H1 (cell line): ENCODE data around the gene TNIP1. TPM values are rescaled to one million over a fixed set of nuclear protein-coding genes. Genes with fewer than 3 reads are reported as not detected.

Experiments
- CTCF ChIA-PET: fragments of 300-600 bp; sonication (Branson Sonifier 250); formaldehyde crosslinking; loops from one replicate; lab custom pipeline; 2021; ENCODE audit not compliant: partially characterized antibody; lab: Charles Lee
- POLR2A ChIA-PET: fragments of 300-600 bp; sonication (Branson Sonifier 250); formaldehyde crosslinking; loops from one replicate; lab custom pipeline; 2021; ENCODE audit warnings: inconsistent platforms; ENCODE audit not compliant: partially characterized antibody; lab: Charles Lee
- DNase-seq, 2 experiments: peaks; one replicate each; pipeline versions ENCODE4 v3.0.0 to v3.0.0-alpha.2; 2010 to 2022; ENCODE audit warnings: low spot score in 2 of 2, low read depth in 1 of 2, mixed read lengths in 1 of 2
- FAIRE-seq: peaks from 2 replicates; lab custom pipeline; 2011; peaks lifted over from hg19 to GRCh38; lab: Jason Lieb, UNC
- H2AFZ ChIP-seq: 2 replicates; pipeline ENCODE4 v1.8.1; 2012; ENCODE audit warnings: low read length, inconsistent platforms
- H2AK5ac ChIP-seq: 2 replicates; pipeline ENCODE4 v1.6.1; 2013; ENCODE audit warnings: low read depth, low read length
- H2BK120ac ChIP-seq: replicated peaks from 2 replicates; pipeline ENCODE3; 2013; ENCODE audit warnings: low read depth, low read length, inconsistent platforms
- H2BK12ac ChIP-seq: 2 replicates; pipeline ENCODE4 v1.6.1; 2013; ENCODE audit warnings: low read depth, low read length
- H2BK15ac ChIP-seq: 2 replicates; pipeline ENCODE4 v1.6.1; 2013; ENCODE audit warnings: low read length
- H2BK20ac ChIP-seq: 2 replicates; pipeline ENCODE4 v1.6.1; 2013; ENCODE audit warnings: low read length
- H2BK5ac ChIP-seq: 2 replicates; pipeline ENCODE4 v1.6.1; 2013; ENCODE audit warnings: low read depth, low read length
- H3K14ac ChIP-seq: 2 replicates; pipeline ENCODE4 v1.6.1; 2013; ENCODE audit warnings: inconsistent platforms; ENCODE audit not compliant: insufficient read length
- H3K18ac ChIP-seq: 2 replicates; pipeline ENCODE4 v1.6.1; 2013; ENCODE audit warnings: low read length; ENCODE audit errors: extremely low read depth
- H3K23ac ChIP-seq: 2 replicates; pipeline ENCODE4 v1.6.1; 2013; ENCODE audit warnings: inconsistent platforms; ENCODE audit not compliant: insufficient read length
- H3K23me2 ChIP-seq: 2 replicates; pipeline ENCODE4 v1.6.1; 2013; ENCODE audit warnings: low read depth, low read length
- H3K27ac ChIP-seq: 2 replicates; pipeline ENCODE4 v1.6.1; 2011; ENCODE audit warnings: low read depth, low read length, inconsistent platforms
- H3K27me3 ChIP-seq, 4 experiments: replicated peaks in 1 of 4; 1 replicate in 1 of 4; 2 replicates in 3 of 4; pipeline versions ENCODE4 v1.6.1 to v1.8.1; 2011 to 2013; ENCODE audit warnings: low read length in 3 of 4, mild to moderate bottlenecking in 3 of 4, inconsistent platforms in 2 of 4, mixed read lengths in 2 of 4, moderate library complexity in 1 of 4; ENCODE audit not compliant: control insufficient read depth in 3 of 4, insufficient read depth in 3 of 4; ENCODE audit errors: extremely low read depth in 1 of 4
- H3K36me3 ChIP-seq, 4 experiments: 2 replicates each; pipeline versions ENCODE4 v1.6.1 to v1.8.1; 2011 to 2013; ENCODE audit warnings: mild to moderate bottlenecking in 4 of 4, low read length in 3 of 4, moderate library complexity in 2 of 4, control low read depth in 1 of 4, inconsistent platforms in 1 of 4; ENCODE audit not compliant: insufficient read depth in 4 of 4, control insufficient read depth in 2 of 4
- H3K4ac ChIP-seq: replicated peaks from 2 replicates; pipeline ENCODE3; 2013; ENCODE audit warnings: low read length, low read depth, mixed read lengths, inconsistent platforms; ENCODE audit not compliant: insufficient read length
- H3K4me1 ChIP-seq, 4 experiments: replicated peaks in 1 of 4; 1 replicate in 1 of 4; 2 replicates in 3 of 4; pipeline versions ENCODE4 v1.6.1 to v1.8.1; 2011 to 2013; ENCODE audit warnings: low read length in 3 of 4, inconsistent platforms in 2 of 4, mixed read lengths in 1 of 4; ENCODE audit not compliant: insufficient read depth in 4 of 4, control insufficient read depth in 3 of 4
- H3K4me2 ChIP-seq, 2 experiments: 2 replicates each; pipeline versions ENCODE4 v1.6.1 to v1.8.1; 2011 to 2013; ENCODE audit warnings: low read depth in 2 of 2, low read length in 2 of 2, control low read depth in 1 of 2, inconsistent platforms in 1 of 2, mild to moderate bottlenecking in 1 of 2; ENCODE audit not compliant: insufficient read depth in 1 of 2
- H3K4me3 ChIP-seq, 4 experiments: fragments of 200-600, 300-600 bp in 1 of 4; sonication (generic), shearing (Covaris generic), sonication (Bioruptor Twin) in 1 of 4; 2 replicates each; pipeline versions ENCODE4 v1.5.1 to v1.8.1; 2011 to 2016; ENCODE audit warnings: low read length in 4 of 4, low read depth in 3 of 4, control low read depth in 2 of 4, inconsistent platforms in 2 of 4, mild to moderate bottlenecking in 2 of 4, mixed read lengths in 1 of 4, moderate library complexity in 1 of 4; ENCODE audit not compliant: insufficient read depth in 2 of 4; ENCODE audit errors: extremely low read depth in 1 of 4
- H3K56ac ChIP-seq: replicated peaks from 2 replicates; pipeline ENCODE3; 2013; ENCODE audit warnings: low read depth, mild to moderate bottlenecking, mixed read lengths, low read length, inconsistent platforms; ENCODE audit not compliant: insufficient read length
- H3K79me1 ChIP-seq: 2 replicates; pipeline ENCODE4 v1.6.1; 2013; ENCODE audit warnings: low read depth, low read length, control low read depth
- H3K79me2 ChIP-seq, 2 experiments: 2 replicates each; pipeline versions ENCODE4 v1.6.1 to v1.8.1; 2012 to 2013; ENCODE audit warnings: low read length in 2 of 2, mild to moderate bottlenecking in 2 of 2, inconsistent platforms in 1 of 2; ENCODE audit not compliant: insufficient read depth in 2 of 2, control insufficient read depth in 1 of 2
- H3K9ac ChIP-seq, 4 experiments: replicated peaks in 1 of 4; 1 replicate in 1 of 4; 2 replicates in 3 of 4; pipeline versions ENCODE4 v1.6.1 to v1.8.1; 2011 to 2013; ENCODE audit warnings: low read depth in 3 of 4, low read length in 3 of 4, control low read depth in 2 of 4, mild to moderate bottlenecking in 2 of 4, moderate library complexity in 2 of 4, inconsistent platforms in 1 of 4; ENCODE audit errors: extremely low read depth in 1 of 4
- H3K9me3 ChIP-seq, 2 experiments: 2 replicates each; pipeline versions ENCODE4 v1.6.1 to v1.8.1; 2012 to 2013; ENCODE audit warnings: mild to moderate bottlenecking in 2 of 2, moderate library complexity in 2 of 2, control low read depth in 1 of 2, inconsistent platforms in 1 of 2, low read depth in 1 of 2, low read length in 1 of 2, mixed read lengths in 1 of 2; ENCODE audit not compliant: insufficient read depth in 2 of 2
- H4K20me1 ChIP-seq, 2 experiments: replicated peaks in 1 of 2; 2 replicates each; pipeline versions ENCODE3 to v1.8.1; 2011 to 2013; ENCODE audit warnings: inconsistent platforms in 2 of 2, low read length in 2 of 2, mild to moderate bottlenecking in 1 of 2; ENCODE audit not compliant: insufficient read depth in 2 of 2, control insufficient read depth in 1 of 2
- H4K5ac ChIP-seq: 2 replicates; pipeline ENCODE4 v1.6.1; 2013; ENCODE audit warnings: low read length, low read depth, mixed read lengths, inconsistent platforms; ENCODE audit not compliant: insufficient read length
- H4K8ac ChIP-seq: 2 replicates; pipeline ENCODE4 v1.8.0; 2013; ENCODE audit warnings: mild to moderate bottlenecking, moderate library complexity, low read length, inconsistent platforms; ENCODE audit not compliant: insufficient read depth; ENCODE audit errors: extremely low read depth
- H4K91ac ChIP-seq: replicated peaks from 2 replicates; pipeline ENCODE3; 2013; ENCODE audit warnings: low read length, mixed read lengths, inconsistent platforms; ENCODE audit not compliant: insufficient read length
- CHD2 ChIP-seq: IDR thresholded peaks from 2 replicates; pipeline ENCODE4 v1.6.1; 2012; ENCODE audit warnings: low read length, improper control_type of control experiment
- NRF1 ChIP-seq: IDR thresholded peaks from 2 replicates; pipeline ENCODE4 v1.6.1; 2011; ENCODE audit warnings: mild to moderate bottlenecking, low read depth, low read length, improper control_type of control experiment
- SIRT6 ChIP-seq: IDR thresholded peaks from one replicate; pipeline ENCODE4 v1.7.1; 2012; ENCODE audit warnings: low read length, inconsistent platforms
- WGBS, 2 experiments: shearing (Covaris generic) in 1 of 2; methylation state at CpG; one replicate each; pipeline versions ENCODE4 v1.1.6 to v1.1.7; 2013 to 2015; ENCODE audit warnings: low lambda C conversion rate in 2 of 2, mixed read lengths in 2 of 2, inconsistent platforms in 1 of 2, low coverage in 1 of 2, missing lambda C conversion rate in 1 of 2; ENCODE audit not compliant: insufficient replicate concordance in 2 of 2, insufficient coverage in 1 of 2, insufficient read length in 1 of 2; ENCODE audit errors: extremely low coverage in 1 of 2, missing lambda C conversion rate in 1 of 2; 5-methylcytosine and 5-hydroxymethylcytosine counted together
- polyA plus RNA-seq, 7 experiments: library from polyadenylated mRNA; depleted of rRNA in 3 of 7; stranded (reverse) in 5 of 7; unstranded in 2 of 7; fragments of >200 nt in 5 of 7; fragments of 200-250 nt in 2 of 7; gene quantifications; 1 replicate in 5 of 7; 2 replicates in 1 of 7; 4 replicates in 1 of 7; pipeline versions ENCODE4 v1.2.1 to v1.2.3, GENCODE V29; 2011 to 2013; ENCODE audit warnings: missing spikeins in 2 of 7, mixed read lengths in 2 of 7
- total RNA-seq: library from RNA; stranded (reverse); fragmentation: NEBNext Ultra II Directional; extraction: Animal tissue kit (Norgen Biotek cat#: 25700); gene quantifications from 2 replicates; pipeline ENCODE4 v1.2.1, GENCODE V29; 2021
- TF ChIP-seq, protein P1 (sequence below): IDR thresholded peaks from 2 replicates; pipeline ENCODE4 v1.6.1; 2012; ENCODE audit warnings: low read length, inconsistent platforms

TNIP1 gene
- total and polyA plus RNA-seq, 2 of the 8 experiments (the other 6 are each of a cell fraction or from before 2014, with no cell fraction given): 14.2 to 31.9 TPM

DNA sequence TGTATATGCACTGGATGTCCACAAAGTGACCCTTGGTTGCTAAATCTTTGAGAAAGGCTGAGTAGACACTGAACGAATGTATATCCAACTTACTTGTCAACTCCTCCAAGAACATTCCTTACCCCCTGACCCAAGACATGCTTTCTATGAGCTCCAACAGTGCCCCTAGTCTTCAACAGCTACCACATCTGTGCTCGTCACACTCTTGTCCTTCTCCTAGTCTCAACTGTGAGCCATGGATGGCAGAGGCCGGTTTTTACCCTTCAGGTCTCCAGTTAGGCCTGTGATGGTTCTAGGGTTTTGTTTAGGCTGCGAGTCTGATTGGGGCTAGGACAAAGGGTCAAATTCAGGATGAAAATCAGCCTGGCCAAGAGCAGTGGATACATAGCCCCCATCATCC is 79.4 kb downstream of the TNIP1 start:
- Histone ChIP-seq H3K27ac (no peak overlapping the region), H4K91ac (no peak overlapping the region), H2BK5ac (no peak overlapping the region), H3K9me3 (no peaks in the 10 kb centered on the region), H2BK120ac (no peak overlapping the region), H4K5ac (no peak overlapping the region), H3K23ac (no peak overlapping the region), H3K14ac (no peak overlapping the region), H3K18ac (no peak overlapping the region), H3K56ac (no peak overlapping the region), H3K4me1 (peaks cover 0 to 3% (median 0%) of the 10 kb centered on the region in 4 experiments; a peak in 1 of 7 replicates), H2AK5ac (no peak overlapping the region), H4K8ac (no peak overlapping the region), H3K4me2 (no peak overlapping the region), H3K79me2 (no peaks in the 10 kb centered on the region), H3K27me3 (no peaks in the 10 kb centered on the region), H2BK15ac (no peak overlapping the region), H3K4ac (no peak overlapping the region), H2BK12ac (no peak overlapping the region), H3K79me1 (no peaks in the 10 kb centered on the region), H3K23me2 (no peaks in the 10 kb centered on the region), H4K20me1 (no peaks in the 10 kb centered on the region), H2BK20ac (no peak overlapping the region), H3K4me3 (no peak overlapping the region), H3K36me3 (no peaks in the 10 kb centered on the region), H2AFZ (no peak overlapping the region), H3K9ac (no peak overlapping the region)
- DNase-seq (peak in 1 of 2 experiments; percentile 14), FAIRE-seq (no peak)
- WGBS, 2 experiments: 86% methylated on average over 4 of the region's 4 CpGs; no CpG with 5 or more reads in 1 of the 2 experiments
- TF ChIP-seq CHD2 (no peak), NRF1 (no peak), SIRT6 (no peak)
- TF ChIP-seq, protein P1, sequence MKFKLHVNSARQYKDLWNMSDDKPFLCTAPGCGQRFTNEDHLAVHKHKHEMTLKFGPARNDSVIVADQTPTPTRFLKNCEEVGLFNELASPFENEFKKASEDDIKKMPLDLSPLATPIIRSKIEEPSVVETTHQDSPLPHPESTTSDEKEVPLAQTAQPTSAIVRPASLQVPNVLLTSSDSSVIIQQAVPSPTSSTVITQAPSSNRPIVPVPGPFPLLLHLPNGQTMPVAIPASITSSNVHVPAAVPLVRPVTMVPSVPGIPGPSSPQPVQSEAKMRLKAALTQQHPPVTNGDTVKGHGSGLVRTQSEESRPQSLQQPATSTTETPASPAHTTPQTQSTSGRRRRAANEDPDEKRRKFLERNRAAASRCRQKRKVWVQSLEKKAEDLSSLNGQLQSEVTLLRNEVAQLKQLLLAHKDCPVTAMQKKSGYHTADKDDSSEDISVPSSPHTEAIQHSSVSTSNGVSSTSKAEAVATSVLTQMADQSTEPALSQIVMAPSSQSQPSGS: no peak
- ChIA-PET CTCF (interaction anchor here (0.9 to 10.3 kb wide), 13 partner anchors 10 to 211 kb away, joined by 3 to 128 read pairs (median 8); no protein-coding TSS in a partner anchor), POLR2A (no interaction called here)
